Hepatocyte (in vitro differentiated cells): ENCODE data around the gene SLC38A2.
"Not testable (repeated sequence)": the region's sequence is repeated elsewhere in the genome, so short reads cannot be mapped to it uniquely, and the experiment has no call there.

ENCODE experiments used
- EZH2phosphoT487 ChIP-seq: fragments of 200-600 bp; sonication (generic); IDR thresholded peaks from one replicate; pipeline ENCODE4 v1.6.1; 2018; ENCODE audit warnings: antibody characterized with exemption, mild to moderate bottlenecking, low read depth, moderate library complexity; ENCODE audit not compliant: unreplicated experiment, severe bottlenecking
- TF ChIP-seq, protein P1 (sequence below): fragments of 200-600 bp; sonication (generic); IDR thresholded peaks from 2 replicates; pipeline ENCODE4 v1.5.1; 2016; ENCODE audit warnings: antibody characterized with exemption, mild to moderate bottlenecking; ENCODE audit not compliant: poor library complexity

DNA sequence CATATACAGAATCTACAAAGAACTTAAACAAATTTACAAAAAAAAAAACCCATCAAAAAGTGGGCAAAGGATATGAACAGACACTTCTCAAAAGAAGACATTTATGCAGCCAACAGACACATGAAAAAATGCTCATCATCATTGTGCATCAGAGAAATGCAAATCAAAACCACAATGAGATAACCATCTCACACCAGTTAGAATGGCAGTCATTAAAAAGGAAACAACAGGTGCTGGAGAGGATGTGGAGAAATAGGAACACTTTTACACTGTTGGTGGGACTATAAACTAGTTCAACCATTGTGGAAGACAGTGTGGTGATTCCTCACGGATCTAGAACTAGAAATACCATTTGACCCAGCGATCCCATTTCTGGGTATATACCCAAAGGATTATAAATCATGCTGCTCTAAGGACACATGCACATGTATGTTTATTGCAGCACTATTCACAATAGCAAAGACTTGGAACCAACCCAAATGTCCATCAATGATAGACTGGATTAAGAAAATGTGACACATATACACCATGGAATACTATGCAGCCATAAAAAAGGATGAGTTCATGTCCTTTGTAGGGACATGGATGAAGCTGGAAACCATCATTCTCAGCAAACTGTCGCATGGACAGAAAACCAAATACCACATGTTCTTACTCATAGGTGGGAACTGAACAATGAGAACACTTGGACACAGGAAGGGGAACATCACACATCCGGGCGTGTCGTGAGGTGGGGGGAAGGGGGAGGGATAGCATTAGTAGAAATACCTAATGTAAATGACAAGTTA, 27.1 kb upstream of the SLC38A2 start:
- TF ChIP-seq, protein P1, sequence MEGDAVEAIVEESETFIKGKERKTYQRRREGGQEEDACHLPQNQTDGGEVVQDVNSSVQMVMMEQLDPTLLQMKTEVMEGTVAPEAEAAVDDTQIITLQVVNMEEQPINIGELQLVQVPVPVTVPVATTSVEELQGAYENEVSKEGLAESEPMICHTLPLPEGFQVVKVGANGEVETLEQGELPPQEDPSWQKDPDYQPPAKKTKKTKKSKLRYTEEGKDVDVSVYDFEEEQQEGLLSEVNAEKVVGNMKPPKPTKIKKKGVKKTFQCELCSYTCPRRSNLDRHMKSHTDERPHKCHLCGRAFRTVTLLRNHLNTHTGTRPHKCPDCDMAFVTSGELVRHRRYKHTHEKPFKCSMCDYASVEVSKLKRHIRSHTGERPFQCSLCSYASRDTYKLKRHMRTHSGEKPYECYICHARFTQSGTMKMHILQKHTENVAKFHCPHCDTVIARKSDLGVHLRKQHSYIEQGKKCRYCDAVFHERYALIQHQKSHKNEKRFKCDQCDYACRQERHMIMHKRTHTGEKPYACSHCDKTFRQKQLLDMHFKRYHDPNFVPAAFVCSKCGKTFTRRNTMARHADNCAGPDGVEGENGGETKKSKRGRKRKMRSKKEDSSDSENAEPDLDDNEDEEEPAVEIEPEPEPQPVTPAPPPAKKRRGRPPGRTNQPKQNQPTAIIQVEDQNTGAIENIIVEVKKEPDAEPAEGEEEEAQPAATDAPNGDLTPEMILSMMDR: not testable (repeated sequence)
- not testable (repeated sequence) for TF ChIP-seq EZH2phosphoT487
